H9 (cell line): ENCODE results near the gene HCN2. TPM values are rescaled to one million over a fixed set of nuclear protein-coding genes. Genes with fewer than 3 reads are reported as not detected.

Experiments
- DNase-seq: peaks from one replicate; pipeline ENCODE4 v3.0.0-alpha.2; 2017
- H2AFZ ChIP-seq: one replicate; pipeline ENCODE4 v1.6.1; 2013; ENCODE audit warnings: mild to moderate bottlenecking, low read length, control low read depth, moderate library complexity
- H2AK5ac ChIP-seq: 2 replicates; pipeline ENCODE4 v1.6.1; 2013; ENCODE audit warnings: low read length, control low read depth, mixed read lengths; ENCODE audit not compliant: insufficient read length
- H2BK120ac ChIP-seq: one replicate; pipeline ENCODE4 v1.6.1; 2013; ENCODE audit warnings: low read depth, mild to moderate bottlenecking, low read length, control low read depth, inconsistent platforms; ENCODE audit not compliant: poor library complexity, severe bottlenecking
- H2BK12ac ChIP-seq: 2 replicates; pipeline ENCODE4 v1.6.1; 2013; ENCODE audit warnings: low read length, control low read depth, mixed read lengths, low read depth; ENCODE audit not compliant: insufficient read length
- H2BK15ac ChIP-seq: 2 replicates; pipeline ENCODE4 v1.6.1; 2013; ENCODE audit warnings: low read depth, low read length, control low read depth
- H2BK20ac ChIP-seq: one replicate; pipeline ENCODE4 v1.6.1; 2013; ENCODE audit warnings: low read depth, mild to moderate bottlenecking, low read length, control low read depth, inconsistent platforms; ENCODE audit not compliant: poor library complexity, severe bottlenecking
- H2BK5ac ChIP-seq: 2 replicates; pipeline ENCODE4 v1.6.1; 2013; ENCODE audit warnings: low read length, control low read depth, mixed read lengths; ENCODE audit not compliant: insufficient read length
- H3K14ac ChIP-seq: 2 replicates; pipeline ENCODE4 v1.6.1; 2013; ENCODE audit warnings: low read length, control low read depth; ENCODE audit not compliant: insufficient read depth
- H3K18ac ChIP-seq: 2 replicates; pipeline ENCODE4 v1.6.1; 2013; ENCODE audit warnings: low read depth, mild to moderate bottlenecking, mixed read lengths, low read length, control low read depth; ENCODE audit not compliant: insufficient read length
- H3K23ac ChIP-seq: 2 replicates; pipeline ENCODE4 v1.6.1; 2013; ENCODE audit warnings: low read length, control low read depth, mixed read lengths, low read depth; ENCODE audit not compliant: insufficient read length
- H3K23me2 ChIP-seq: 2 replicates; pipeline ENCODE4 v1.6.1; 2013; ENCODE audit warnings: low read depth, mild to moderate bottlenecking, mixed read lengths, low read length, control low read depth; ENCODE audit not compliant: insufficient read length, poor library complexity, severe bottlenecking
- H3K27ac ChIP-seq: 2 replicates; pipeline ENCODE4 v1.5.1; 2013; ENCODE audit warnings: low read length, control low read depth, mixed read lengths, low read depth; ENCODE audit not compliant: insufficient read length
- H3K27me3 ChIP-seq: 2 replicates; pipeline ENCODE4 v1.6.1; 2013; ENCODE audit warnings: low read length, control low read depth, inconsistent platforms; ENCODE audit not compliant: insufficient read depth
- H3K4ac ChIP-seq: 2 replicates; pipeline ENCODE4 v1.6.1; 2013; ENCODE audit warnings: low read depth, mild to moderate bottlenecking, control low read depth, inconsistent platforms, low read length, moderate library complexity
- H3K4me1 ChIP-seq: 2 replicates; pipeline ENCODE4 v1.6.1; 2013; ENCODE audit warnings: low read length, control low read depth, inconsistent platforms; ENCODE audit not compliant: insufficient read depth
- H3K4me2 ChIP-seq: 2 replicates; pipeline ENCODE4 v1.6.1; 2013; ENCODE audit warnings: low read length, control low read depth, mixed read lengths; ENCODE audit not compliant: insufficient read length, insufficient read depth
- H3K56ac ChIP-seq: 2 replicates; pipeline ENCODE4 v1.6.1; 2013; ENCODE audit warnings: low read depth, mild to moderate bottlenecking, mixed read lengths, low read length, control low read depth; ENCODE audit not compliant: insufficient read length
- H3K79me1 ChIP-seq: 2 replicates; pipeline ENCODE4 v1.6.1; 2013; ENCODE audit warnings: low read depth, mild to moderate bottlenecking, moderate library complexity, low read length, control low read depth, inconsistent platforms; ENCODE audit not compliant: insufficient read depth, poor library complexity, severe bottlenecking
- H3K79me2 ChIP-seq: 2 replicates; pipeline ENCODE4 v1.6.1; 2013; ENCODE audit warnings: low read length, control low read depth, inconsistent platforms; ENCODE audit not compliant: insufficient read depth
- H3K9ac ChIP-seq: 2 replicates; pipeline ENCODE4 v1.6.1; 2013; ENCODE audit warnings: low read length, control low read depth, mixed read lengths; ENCODE audit not compliant: insufficient read length; ENCODE audit errors: extremely low read depth
- H3K9me3 ChIP-seq: one replicate; pipeline ENCODE4 v1.6.1; 2013; ENCODE audit warnings: low read depth, low read length, inconsistent platforms; ENCODE audit not compliant: control insufficient read depth
- H3T11ph ChIP-seq: one replicate; pipeline ENCODE4 v1.6.1; 2013; ENCODE audit warnings: mild to moderate bottlenecking, low read length, control low read depth, inconsistent platforms
- H4K20me1 ChIP-seq: one replicate; pipeline ENCODE4 v1.6.1; 2013; ENCODE audit not compliant: control insufficient read depth, insufficient read length, insufficient read depth
- H4K5ac ChIP-seq: 2 replicates; pipeline ENCODE4 v1.6.1; 2013; ENCODE audit warnings: low read depth, mild to moderate bottlenecking, mixed read lengths, low read length, control low read depth; ENCODE audit not compliant: insufficient read length
- H4K8ac ChIP-seq: replicated peaks from 2 replicates; pipeline ENCODE4 v1.6.1; 2013; ENCODE audit warnings: low read length, control low read depth, mixed read lengths, low read depth; ENCODE audit not compliant: insufficient read length
- H4K91ac ChIP-seq: 2 replicates; pipeline ENCODE4 v1.6.1; 2013; ENCODE audit warnings: low read depth, mild to moderate bottlenecking, moderate library complexity, mixed read lengths, low read length, control low read depth; ENCODE audit not compliant: insufficient read length
- H3K27ac Mint-ChIP-seq, 3 experiments: 2 replicates in 2 of 3; 3 replicates in 1 of 3; pipeline ENCODE4 v1.8.0; 2020 to 2021; ENCODE audit warnings: mixed read lengths in 3 of 3, mild to moderate bottlenecking in 1 of 3, moderate library complexity in 1 of 3
- H3K27me3 Mint-ChIP-seq: 2 replicates; pipeline ENCODE4 v1.8.0; 2021; ENCODE audit warnings: low read depth, mild to moderate bottlenecking, moderate library complexity, mixed read lengths
- H3K36me3 Mint-ChIP-seq, 3 experiments: 2 replicates in 2 of 3; 3 replicates in 1 of 3; pipeline ENCODE4 v1.8.0; 2020 to 2021; ENCODE audit warnings: low read depth in 3 of 3, mixed read lengths in 3 of 3; ENCODE audit not compliant: insufficient read depth in 1 of 3
- H3K4me1 Mint-ChIP-seq, 2 experiments: 2 replicates each; pipeline ENCODE4 v1.8.0; 2020; ENCODE audit warnings: mixed read lengths in 2 of 2
- H3K4me3 Mint-ChIP-seq, 2 experiments: 2 replicates in 1 of 2; 3 replicates in 1 of 2; pipeline ENCODE4 v1.8.0; 2020 to 2021; ENCODE audit warnings: mild to moderate bottlenecking in 2 of 2, mixed read lengths in 2 of 2, moderate library complexity in 1 of 2
- H3K9me3 Mint-ChIP-seq, 2 experiments: 2 replicates in 1 of 2; 3 replicates in 1 of 2; pipeline ENCODE4 v1.8.0; 2020; ENCODE audit warnings: mild to moderate bottlenecking in 2 of 2, mixed read lengths in 2 of 2, moderate library complexity in 1 of 2
- WGBS: extraction: QIAGEN DNeasy Blood & Tissue Kit; methylation state at CpG from one replicate; pipeline ENCODE4 v1.1.7; 2013; ENCODE audit warnings: missing lambda C conversion rate, low lambda C conversion rate, mixed read lengths; ENCODE audit not compliant: insufficient read length; ENCODE audit errors: extremely low coverage; 5-methylcytosine and 5-hydroxymethylcytosine counted together
- total RNA-seq: library from RNA; stranded (reverse); gene quantifications from 2 replicates; pipeline ENCODE4 v1.2.1, GENCODE V29; 2021
- TF ChIP-seq, protein P1 (sequence below): fragments of 200-600 bp; sonication (generic); conservative IDR thresholded peaks from 3 replicates; pipeline ENCODE4 v1.8.0; 2021; ENCODE audit warnings: antibody characterized with exemption, mild to moderate bottlenecking

HCN2 gene
- total RNA-seq, 1 experiment from 2014 or later: 3.7 TPM

DNA sequence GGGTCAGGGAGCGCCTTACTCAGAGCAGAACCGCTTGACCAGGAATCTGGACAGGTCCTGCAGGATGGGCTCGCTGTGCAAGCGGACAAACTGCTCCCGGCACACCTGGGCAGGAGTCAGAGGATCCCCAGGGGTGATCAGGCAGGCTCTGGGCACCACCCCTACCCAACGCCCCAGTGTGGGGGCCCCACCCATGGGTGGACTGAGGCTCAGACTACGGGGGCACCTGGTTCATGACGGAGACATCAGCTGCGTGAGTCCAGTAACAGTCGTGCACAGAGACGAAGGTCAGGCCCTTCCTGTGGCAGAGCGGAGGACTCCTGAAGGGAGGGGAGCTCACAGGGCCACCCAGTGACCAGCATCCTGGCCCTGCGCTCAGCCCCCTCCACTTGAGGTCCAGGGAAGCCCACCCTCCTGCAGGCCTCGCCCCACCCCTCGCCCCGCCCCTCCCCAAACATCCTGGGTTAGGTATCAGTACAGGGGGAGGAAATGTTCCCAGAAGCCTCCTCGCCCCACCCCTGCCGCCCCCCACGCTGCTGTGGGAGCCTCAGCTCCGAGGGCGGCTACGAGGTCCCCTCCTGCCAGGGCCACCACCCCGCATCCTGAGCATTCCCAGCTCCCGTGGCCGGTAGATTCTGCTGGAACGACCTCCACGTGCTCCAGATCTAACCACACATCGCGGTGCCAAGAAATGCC, 28.0 kb downstream of the HCN2 start:
- no peak overlapping the region for H4K8ac ChIP-seq
- no peak overlapping the region for H2AK5ac ChIP-seq
- H3K14ac ChIP-seq: no peak overlapping the region
- no peak overlapping the region for H3K4ac ChIP-seq
- DNase-seq: no peak
- no peak overlapping the region for H3K4me2 ChIP-seq
- no peak overlapping the region for H4K91ac ChIP-seq
- H3T11ph ChIP-seq: no peak overlapping the region
- H3K79me2 ChIP-seq: no peaks in the 10 kb centered on the region
- H3K4me1 ChIP-seq: no peaks in the 10 kb centered on the region
- H3K9me3 ChIP-seq: no peaks in the 10 kb centered on the region
- no peaks in the 10 kb centered on the region for H3K27me3 ChIP-seq
- no peak overlapping the region for H3K27ac ChIP-seq
- H3K23ac ChIP-seq: no peak overlapping the region
- H3K27ac Mint-ChIP-seq: no peak overlapping the region
- no peak overlapping the region for H3K4me3 Mint-ChIP-seq
- no peaks in the 10 kb centered on the region for H3K27me3 Mint-ChIP-seq
- TF ChIP-seq, protein P1, sequence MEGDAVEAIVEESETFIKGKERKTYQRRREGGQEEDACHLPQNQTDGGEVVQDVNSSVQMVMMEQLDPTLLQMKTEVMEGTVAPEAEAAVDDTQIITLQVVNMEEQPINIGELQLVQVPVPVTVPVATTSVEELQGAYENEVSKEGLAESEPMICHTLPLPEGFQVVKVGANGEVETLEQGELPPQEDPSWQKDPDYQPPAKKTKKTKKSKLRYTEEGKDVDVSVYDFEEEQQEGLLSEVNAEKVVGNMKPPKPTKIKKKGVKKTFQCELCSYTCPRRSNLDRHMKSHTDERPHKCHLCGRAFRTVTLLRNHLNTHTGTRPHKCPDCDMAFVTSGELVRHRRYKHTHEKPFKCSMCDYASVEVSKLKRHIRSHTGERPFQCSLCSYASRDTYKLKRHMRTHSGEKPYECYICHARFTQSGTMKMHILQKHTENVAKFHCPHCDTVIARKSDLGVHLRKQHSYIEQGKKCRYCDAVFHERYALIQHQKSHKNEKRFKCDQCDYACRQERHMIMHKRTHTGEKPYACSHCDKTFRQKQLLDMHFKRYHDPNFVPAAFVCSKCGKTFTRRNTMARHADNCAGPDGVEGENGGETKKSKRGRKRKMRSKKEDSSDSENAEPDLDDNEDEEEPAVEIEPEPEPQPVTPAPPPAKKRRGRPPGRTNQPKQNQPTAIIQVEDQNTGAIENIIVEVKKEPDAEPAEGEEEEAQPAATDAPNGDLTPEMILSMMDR: no peak
- H3K9me3 Mint-ChIP-seq: no peaks in the 10 kb centered on the region
- H2BK12ac ChIP-seq: no peak overlapping the region
- no peak overlapping the region for H2BK15ac ChIP-seq
- peaks cover 26 to 59% (median 48%) of the 10 kb centered on the region in 3 experiments for H3K36me3 Mint-ChIP-seq
- H3K23me2 ChIP-seq: no peaks in the 10 kb centered on the region
- no peak overlapping the region for H2BK5ac ChIP-seq
- no peak overlapping the region for H3K56ac ChIP-seq
- H3K18ac ChIP-seq: no peak overlapping the region
- no peak overlapping the region for H2BK120ac ChIP-seq
- H3K79me1 ChIP-seq: no peaks in the 10 kb centered on the region
- H4K20me1 ChIP-seq: no peaks in the 10 kb centered on the region
- no peak overlapping the region for H3K9ac ChIP-seq
- H2BK20ac ChIP-seq: no peak overlapping the region
- H2AFZ ChIP-seq: no peak overlapping the region
- no CpG with 5 or more reads among the region's 29 CpGs for WGBS
- no peaks in the 10 kb centered on the region for H3K4me1 Mint-ChIP-seq
- H4K5ac ChIP-seq: no peak overlapping the region
